Left ventricle myocardium inferior (tissue), 1 donor: ENCODE measurements around the gene RTEL1. TPM values are rescaled to one million over a fixed set of nuclear protein-coding genes. Genes with fewer than 3 reads are reported as not detected.
A peak's percentile ranks its signal among the peaks of the same experiment; 100 is the strongest.

Source experiments
- DNase-seq: peaks from one replicate; pipeline ENCODE4 v3.0.0-alpha.2; 2020
- H3K27ac ChIP-seq: fragments of 200-600 bp; replicated peaks from 2 replicates; pipeline ENCODE4 v1.8.0; 2021
- H3K27me3 ChIP-seq: fragments of 200-600 bp; 2 replicates; pipeline ENCODE4 v1.8.0; 2021; ENCODE audit warnings: low read depth
- H3K36me3 ChIP-seq: fragments of 200-600 bp; 2 replicates; pipeline ENCODE4 v1.8.0; 2021
- H3K4me1 ChIP-seq: fragments of 200-600 bp; 2 replicates; pipeline ENCODE4 v1.8.0; 2021
- H3K4me3 ChIP-seq: fragments of 200-600 bp; 2 replicates; pipeline ENCODE4 v1.8.0; 2021; ENCODE audit warnings: mild to moderate bottlenecking, moderate library complexity
- H3K9me3 ChIP-seq: fragments of 200-600 bp; replicated peaks from 2 replicates; pipeline ENCODE4 v1.8.0; 2021
- intact Hi-C: fragments of 100-400 bp; cut with micrococcal nuclease; formaldehyde crosslinking; loops from one replicate; pipeline ENCODE4 v1.11.0; 2022
- total RNA-seq: library from RNA; stranded (reverse); fragmentation: NEBNext Ultra II Directional; extraction: Animal tissue kit (Norgen Biotek cat#: 25700); gene quantifications from one replicate; pipeline ENCODE4 v1.2.1, GENCODE V29; 2021
- TF ChIP-seq, protein P1 (sequence below): fragments of 200-600 bp; IDR thresholded peaks from 2 replicates; pipeline ENCODE4 v1.8.0; 2021; ENCODE audit warnings: antibody characterized with exemption, mild to moderate bottlenecking, borderline replicate concordance
- donor health status: DM: no; HTN: yes; CAD: no; lungs with severe emphysema.

The RTEL1 gene
- total RNA-seq, 1 donor from 2014 or later, result 9.6 TPM

DNA sequence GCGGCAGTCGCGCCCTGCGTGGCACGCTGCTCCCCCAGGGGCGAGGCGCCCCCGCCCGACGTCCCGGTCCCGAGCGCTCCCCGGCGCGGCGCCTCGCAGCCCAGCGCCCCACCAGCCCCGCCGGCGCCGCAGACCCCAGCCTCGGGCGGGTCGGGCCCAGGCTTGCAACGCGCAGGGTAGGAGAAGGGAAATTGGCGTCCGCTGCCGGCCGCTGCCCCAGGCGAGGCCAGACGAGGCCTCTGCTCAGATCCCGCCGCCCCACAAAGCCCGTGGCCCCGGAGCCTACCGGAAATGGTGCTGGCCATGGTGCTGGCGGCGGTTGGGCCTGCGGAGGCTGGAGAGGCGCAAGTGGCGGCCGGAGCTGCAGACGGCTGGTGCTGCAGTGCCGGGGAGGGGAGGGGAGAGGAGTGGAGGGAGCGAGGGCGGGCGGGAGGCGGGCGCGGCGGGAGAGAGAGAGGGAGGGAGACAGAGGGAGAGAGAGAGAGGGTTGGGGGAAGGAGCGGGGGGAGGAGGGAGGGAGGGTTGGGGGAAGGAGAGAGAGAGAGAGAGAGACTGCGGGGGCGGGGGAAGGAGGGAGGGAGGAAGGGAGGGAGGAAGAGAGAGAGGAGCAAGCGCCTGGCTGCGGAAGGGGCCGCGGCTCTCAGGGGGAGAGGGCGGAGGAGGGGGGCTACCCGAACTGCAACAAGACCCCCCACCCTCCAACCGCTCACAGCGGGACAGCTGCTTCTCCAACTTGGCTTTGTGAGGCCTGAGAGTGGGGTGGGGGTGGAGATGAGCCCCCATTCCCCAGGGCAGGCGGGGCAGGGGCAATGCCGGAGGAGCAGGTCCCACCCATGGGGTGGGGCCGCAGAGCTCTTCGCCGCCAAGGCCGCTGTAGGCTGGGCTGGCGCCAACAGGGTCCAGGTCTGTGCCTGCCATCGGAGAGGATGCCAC, 4.8 kb upstream of the RTEL1 start, which contains the start of gene STMN3:
TSS of gene STMN3 (minus strand) at position 384 of the 933 bp plus-strand sequence. CDS start at position 305, 79 bp downstream.
- peaks cover 14% of the 10 kb centered on the region for H3K27me3 ChIP-seq
- H3K4me1 ChIP-seq, result peaks cover 43% of the 10 kb centered on the region
- no peaks in the 10 kb centered on the region for H3K36me3 ChIP-seq
- peak; percentile 89 for DNase-seq
- no peaks in the 10 kb centered on the region for H3K9me3 ChIP-seq
- H3K4me3 ChIP-seq, result peak within 1 kb of the TSS; percentile 70
- TF ChIP-seq, protein P1, sequence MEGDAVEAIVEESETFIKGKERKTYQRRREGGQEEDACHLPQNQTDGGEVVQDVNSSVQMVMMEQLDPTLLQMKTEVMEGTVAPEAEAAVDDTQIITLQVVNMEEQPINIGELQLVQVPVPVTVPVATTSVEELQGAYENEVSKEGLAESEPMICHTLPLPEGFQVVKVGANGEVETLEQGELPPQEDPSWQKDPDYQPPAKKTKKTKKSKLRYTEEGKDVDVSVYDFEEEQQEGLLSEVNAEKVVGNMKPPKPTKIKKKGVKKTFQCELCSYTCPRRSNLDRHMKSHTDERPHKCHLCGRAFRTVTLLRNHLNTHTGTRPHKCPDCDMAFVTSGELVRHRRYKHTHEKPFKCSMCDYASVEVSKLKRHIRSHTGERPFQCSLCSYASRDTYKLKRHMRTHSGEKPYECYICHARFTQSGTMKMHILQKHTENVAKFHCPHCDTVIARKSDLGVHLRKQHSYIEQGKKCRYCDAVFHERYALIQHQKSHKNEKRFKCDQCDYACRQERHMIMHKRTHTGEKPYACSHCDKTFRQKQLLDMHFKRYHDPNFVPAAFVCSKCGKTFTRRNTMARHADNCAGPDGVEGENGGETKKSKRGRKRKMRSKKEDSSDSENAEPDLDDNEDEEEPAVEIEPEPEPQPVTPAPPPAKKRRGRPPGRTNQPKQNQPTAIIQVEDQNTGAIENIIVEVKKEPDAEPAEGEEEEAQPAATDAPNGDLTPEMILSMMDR, result no peak
- intact Hi-C loops, result no loop called here
- H3K27ac ChIP-seq, result peak within 1 kb of the TSS; percentile 78

DNA sequence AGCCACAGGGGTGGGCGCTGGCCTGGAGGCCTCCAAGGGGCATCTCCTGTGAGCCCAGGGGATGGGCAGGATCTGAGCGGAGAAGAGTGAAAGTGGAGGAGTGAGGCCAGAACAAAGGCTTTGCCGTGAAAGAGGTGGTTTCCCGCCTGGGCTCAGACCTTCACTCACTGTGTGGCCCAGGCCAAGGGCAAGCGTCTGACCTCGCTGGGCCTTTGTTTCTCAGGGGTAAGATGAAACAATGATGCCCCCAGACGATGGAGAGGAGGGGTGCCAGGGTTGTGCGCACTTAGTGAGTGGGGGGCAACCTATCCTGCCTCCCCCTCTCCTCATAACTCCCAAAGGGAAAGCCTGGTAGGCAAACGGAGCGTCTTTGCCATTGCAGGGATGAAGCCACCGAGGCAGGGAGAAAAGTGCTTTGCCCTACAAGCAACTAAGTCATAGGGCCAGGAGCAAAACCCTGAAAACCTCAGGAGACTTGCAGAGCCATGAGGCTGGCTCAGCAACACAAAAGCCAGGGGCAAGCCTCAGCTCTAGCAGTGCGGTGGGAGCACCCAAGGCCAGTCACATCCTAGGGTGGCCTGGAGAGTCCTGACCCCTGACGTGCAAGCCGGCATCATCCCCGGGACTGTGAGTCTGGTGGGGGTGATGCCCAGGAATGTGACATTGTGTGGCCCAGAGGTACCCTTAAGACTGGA, 4.0 kb upstream of the RTEL1 start:
- Histone ChIP-seq H3K27me3 (peaks cover 14% of the 10 kb centered on the region), H3K27ac (peak overlapping the region; percentile 78), H3K4me3 (peak overlapping the region; percentile 70), H3K36me3 (no peaks in the 10 kb centered on the region), H3K9me3 (no peaks in the 10 kb centered on the region), H3K4me1 (peaks cover 47% of the 10 kb centered on the region)
- no peak for DNase-seq
- intact Hi-C loops, result no loop called here
- TF ChIP-seq, protein P1, result no peak

DNA sequence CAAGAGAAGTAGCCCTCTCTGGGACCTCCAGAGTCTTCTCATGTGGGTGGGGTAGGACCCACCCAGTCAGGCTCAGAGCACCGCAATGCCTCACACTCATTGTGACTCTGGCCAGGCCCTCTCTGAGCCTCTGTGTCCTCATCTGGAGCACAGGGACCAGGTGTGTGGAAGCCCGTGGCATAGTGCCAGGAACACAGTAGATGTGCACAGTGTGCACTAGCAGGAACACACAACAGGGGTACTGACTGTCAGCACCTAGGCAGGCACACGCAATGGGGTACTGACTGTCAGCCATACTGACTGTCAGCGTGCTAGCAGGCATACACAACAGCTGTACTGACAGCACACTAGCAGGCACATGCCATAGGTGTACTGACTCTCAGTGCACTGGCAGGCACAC, 2.9 kb upstream of the RTEL1 start:
- TF ChIP-seq, protein P1, result no peak
- H3K4me3 ChIP-seq, result no peak overlapping the region
- peaks cover 54% of the 10 kb centered on the region for H3K4me1 ChIP-seq
- DNase-seq, result no peak
- H3K36me3 ChIP-seq, result no peaks in the 10 kb centered on the region
- no peak overlapping the region for H3K27ac ChIP-seq
- peaks cover 14% of the 10 kb centered on the region for H3K27me3 ChIP-seq
- intact Hi-C loops, result no loop called here
- H3K9me3 ChIP-seq, result no peaks in the 10 kb centered on the region

DNA sequence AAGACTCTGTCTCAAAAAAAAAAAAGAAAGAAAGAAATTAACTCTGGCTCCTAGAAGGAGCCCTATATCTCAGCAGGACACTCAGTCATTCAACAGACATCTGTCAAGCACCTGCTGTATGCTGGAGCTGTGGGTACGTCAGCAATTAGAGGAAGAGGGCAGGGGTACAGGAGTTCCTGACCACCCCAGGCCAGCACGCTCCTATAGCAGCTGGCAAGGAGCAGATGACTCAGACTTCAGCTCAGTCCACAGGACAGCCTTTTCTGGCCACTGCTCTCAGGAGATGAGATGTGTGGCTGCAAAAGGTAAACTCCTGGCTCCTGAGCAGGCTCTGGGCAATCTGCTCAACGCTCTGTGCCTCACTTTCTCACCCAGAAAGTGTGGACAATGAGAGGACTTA, 1.7 kb upstream of the RTEL1 start:
- peaks cover 14% of the 10 kb centered on the region for H3K27me3 ChIP-seq
- peaks cover 8% of the 10 kb centered on the region for H3K36me3 ChIP-seq
- peaks cover 49% of the 10 kb centered on the region for H3K4me1 ChIP-seq
- no peak overlapping the region for H3K4me3 ChIP-seq
- DNase-seq, result no peak
- TF ChIP-seq, protein P1, result no peak
- no peaks in the 10 kb centered on the region for H3K9me3 ChIP-seq
- no peak overlapping the region for H3K27ac ChIP-seq
- intact Hi-C loops, result no loop called here

DNA sequence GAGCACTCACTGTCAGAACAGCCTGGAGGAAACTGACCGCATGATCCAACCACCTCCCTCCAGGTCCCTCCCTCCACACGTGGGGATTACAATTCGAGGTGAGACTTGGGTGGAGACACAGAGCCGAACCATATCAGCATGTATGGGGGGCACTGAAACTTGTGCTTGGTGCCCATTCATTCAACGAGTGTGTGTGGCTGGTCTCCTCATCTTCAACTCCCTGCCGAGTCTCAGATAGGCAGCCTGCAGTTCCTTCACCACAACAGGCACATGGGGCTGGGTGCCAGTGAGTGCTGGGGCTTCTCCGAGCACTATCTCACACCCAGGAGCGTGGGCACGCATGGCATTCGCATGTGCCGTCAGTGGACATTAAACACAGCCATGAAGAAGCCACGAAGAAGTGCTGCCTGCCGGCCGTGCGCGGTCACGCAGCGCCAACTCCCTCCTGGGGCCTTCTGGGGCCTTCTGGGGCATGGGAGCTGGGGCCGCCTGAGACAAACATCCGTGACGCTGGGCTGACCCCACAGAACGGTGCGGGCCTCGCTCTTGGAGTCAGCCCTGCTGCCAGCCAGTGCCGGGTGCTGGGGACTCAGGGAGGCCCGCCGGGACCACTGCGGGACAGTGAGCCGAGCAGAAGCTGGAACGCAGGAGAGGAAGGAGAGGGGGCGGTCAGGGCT, 714 bp upstream of the RTEL1 start:
- peak overlapping the region; percentile 92 for H3K27ac ChIP-seq
- TF ChIP-seq, protein P1, result no peak
- intact Hi-C loops, result no loop called here
- H3K4me1 ChIP-seq, result peaks cover 40% of the 10 kb centered on the region
- H3K27me3 ChIP-seq, result peaks cover 5% of the 10 kb centered on the region
- no peak for DNase-seq
- peak overlapping the region; percentile 73 for H3K4me3 ChIP-seq
- no peaks in the 10 kb centered on the region for H3K9me3 ChIP-seq
- peaks cover 17% of the 10 kb centered on the region for H3K36me3 ChIP-seq
